Esophagus (tissue), 2 donors: ENCODE results near the gene ABTB2. TPM values are rescaled to one million over a fixed set of nuclear protein-coding genes. Genes with fewer than 3 reads are reported as not detected.
"Not testable (repeated sequence)": the region's sequence is repeated elsewhere in the genome, so short reads cannot be mapped to it uniquely, and the experiment has no call there.

ENCODE experiments used
- H3K27ac ChIP-seq, 2 donors: one replicate each; pipeline ENCODE4 v1.5.1; 2013; ENCODE audit warnings: low read depth in 2 of 2, mild to moderate bottlenecking in 2 of 2, inconsistent platforms in 1 of 2, low read length in 1 of 2, moderate library complexity in 1 of 2
- H3K27me3 ChIP-seq, 2 donors: one replicate each; pipeline ENCODE4 v1.6.1; 2013; ENCODE audit warnings: low read length in 2 of 2, control low read depth in 1 of 2, mild to moderate bottlenecking in 1 of 2; ENCODE audit not compliant: insufficient read depth in 2 of 2, control insufficient read depth in 1 of 2
- H3K36me3 ChIP-seq, 2 donors: one replicate each; pipeline ENCODE4 v1.6.1; 2013; ENCODE audit warnings: low read length in 1 of 2; ENCODE audit not compliant: control insufficient read depth in 2 of 2, insufficient read depth in 2 of 2
- H3K4me1 ChIP-seq, 2 donors: one replicate each; pipeline ENCODE4 v1.6.1; 2013; ENCODE audit warnings: low read length in 1 of 2; ENCODE audit not compliant: control insufficient read depth in 2 of 2, insufficient read depth in 2 of 2
- H3K4me3 ChIP-seq, 2 donors: one replicate each; pipeline ENCODE4 v1.5.1; 2013; ENCODE audit warnings: low read length in 2 of 2, mild to moderate bottlenecking in 2 of 2, low read depth in 1 of 2, moderate library complexity in 1 of 2
- H3K9me3 ChIP-seq, 2 donors: one replicate each; pipeline ENCODE4 v1.6.1; 2013; ENCODE audit warnings: mild to moderate bottlenecking in 2 of 2, low read depth in 1 of 2, low read length in 1 of 2, moderate library complexity in 1 of 2; ENCODE audit not compliant: control insufficient read depth in 2 of 2, insufficient read depth in 1 of 2
- WGBS, 2 donors: extraction: QIAGEN DNeasy Blood & Tissue Kit; methylation state at CpG; one replicate each; pipeline ENCODE4 v1.1.7; 2013; 5-methylcytosine and 5-hydroxymethylcytosine counted together
- polyA plus RNA-seq, 2 donors: library from polyadenylated mRNA; stranded (reverse); fragments of 200-250 nt; gene quantifications; one replicate each; pipeline ENCODE4 v1.2.3, GENCODE V29; 2013
- donor health status: healthy with polysubstance abuse.
- donor health status: Bipolar disorder and iron deficiency.

The ABTB2 gene
- polyA plus RNA-seq, 2 donors, result 3.2 to 4.3 TPM

DNA sequence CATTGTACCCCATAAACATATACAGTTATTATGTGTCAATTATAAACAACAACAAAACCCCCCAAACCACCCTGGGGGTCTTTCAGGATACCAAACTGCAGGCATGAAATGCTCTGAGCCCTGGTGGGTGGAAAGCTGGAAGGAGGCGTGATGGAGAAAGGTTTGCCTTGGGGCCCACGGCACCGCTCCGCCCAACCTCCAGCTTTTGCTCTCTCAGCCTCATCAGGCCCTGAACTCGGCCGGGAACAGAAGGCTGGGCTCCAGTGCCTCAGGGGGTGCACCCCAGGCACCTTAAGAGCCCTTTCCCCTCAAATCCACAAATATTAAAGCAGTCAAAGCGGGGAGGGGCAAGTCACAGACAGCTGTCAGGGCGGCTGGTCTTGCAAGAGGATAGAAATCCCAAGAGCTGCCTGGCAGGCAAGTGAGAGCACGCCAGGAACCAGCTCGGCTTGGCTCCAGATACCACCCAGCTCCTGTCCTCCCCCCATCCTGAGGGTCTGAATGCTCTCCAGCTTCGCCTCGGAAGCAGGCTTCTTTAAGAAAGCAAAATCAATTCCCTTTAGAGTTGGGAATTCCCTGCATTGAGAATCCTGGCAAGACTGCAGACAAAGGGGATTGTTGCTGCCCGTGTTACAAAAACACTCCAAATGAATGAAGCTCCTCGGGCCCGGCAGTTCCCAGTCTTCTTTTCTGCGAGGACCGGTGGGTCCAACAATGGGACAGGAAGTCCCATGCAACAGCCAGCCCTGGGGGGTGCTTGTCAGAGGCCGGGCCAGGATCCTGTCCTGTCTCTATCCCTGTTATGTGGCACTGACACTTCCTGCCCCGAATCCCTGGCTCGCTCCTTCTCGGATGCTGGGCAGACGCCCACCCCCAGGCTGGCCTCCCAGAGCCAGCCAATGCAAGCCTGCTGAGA is 171.6 kb downstream of the ABTB2 start:
- H3K27ac ChIP-seq, result no peak overlapping the region
- WGBS, 2 donors, result 38 to 50% methylated on average over 22 of the region's 22 CpGs

DNA sequence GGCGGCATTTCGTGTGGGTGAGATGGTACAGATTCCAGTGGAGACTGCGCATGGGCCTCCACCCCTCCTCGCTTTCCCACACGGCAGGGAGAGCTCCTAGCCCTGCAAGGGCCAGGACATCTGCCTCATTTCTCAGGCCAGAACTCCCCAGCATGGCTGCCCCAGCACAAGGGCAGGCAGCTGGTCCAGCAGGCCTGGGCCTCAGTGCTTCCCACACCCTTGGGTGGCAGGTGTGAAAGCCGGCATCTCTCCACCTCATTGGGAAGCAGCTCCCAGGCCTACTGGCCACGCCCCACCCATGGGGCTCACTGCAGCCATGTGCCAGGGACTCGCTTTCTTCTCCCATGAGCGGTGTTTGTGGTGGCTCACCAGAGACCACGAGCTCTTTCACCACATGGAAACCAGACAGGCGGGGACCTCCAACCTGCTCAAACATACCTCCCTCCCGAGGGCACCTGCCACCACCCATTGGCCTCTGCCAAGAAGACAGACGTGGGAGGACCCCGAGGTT is 173.2 kb downstream of the ABTB2 start:
- Histone ChIP-seq H3K27me3 (no peaks in the 10 kb centered on the region), H3K4me1 (no peaks in the 10 kb centered on the region), H3K36me3 (no peaks in the 10 kb centered on the region), H3K4me3 (no peak overlapping the region), H3K27ac (no peak overlapping the region), H3K9me3 (peaks cover 0 to 4% of the 10 kb centered on the region in 2 donors)
- WGBS, 2 donors, result 81 to 82% methylated on average over 14 of the region's 14 CpGs

More for the DNA sequence above, 171.6 kb downstream of the ABTB2 start:
- H3K27me3 ChIP-seq, result no peaks in the 10 kb centered on the region
- H3K36me3 ChIP-seq, result no peaks in the 10 kb centered on the region
- H3K9me3 ChIP-seq, result peaks cover 0 to 4% of the 10 kb centered on the region in 2 donors
- H3K4me1 ChIP-seq, result no peaks in the 10 kb centered on the region
- no peak overlapping the region for H3K4me3 ChIP-seq

GRCh38 chr11:34183848-34184391 is 173.9 kb downstream of the ABTB2 start:
- Histone ChIP-seq H3K36me3 (no peaks in the 10 kb centered on the region), H3K9me3 (peaks cover 0 to 4% of the 10 kb centered on the region in 2 donors), H3K27me3 (no peaks in the 10 kb centered on the region), H3K4me1 (no peaks in the 10 kb centered on the region), H3K27ac (no peak overlapping the region), H3K4me3 (no peak overlapping the region)
- WGBS, 2 donors, result 86 to 93% methylated on average over 9 of the region's 9 CpGs

DNA sequence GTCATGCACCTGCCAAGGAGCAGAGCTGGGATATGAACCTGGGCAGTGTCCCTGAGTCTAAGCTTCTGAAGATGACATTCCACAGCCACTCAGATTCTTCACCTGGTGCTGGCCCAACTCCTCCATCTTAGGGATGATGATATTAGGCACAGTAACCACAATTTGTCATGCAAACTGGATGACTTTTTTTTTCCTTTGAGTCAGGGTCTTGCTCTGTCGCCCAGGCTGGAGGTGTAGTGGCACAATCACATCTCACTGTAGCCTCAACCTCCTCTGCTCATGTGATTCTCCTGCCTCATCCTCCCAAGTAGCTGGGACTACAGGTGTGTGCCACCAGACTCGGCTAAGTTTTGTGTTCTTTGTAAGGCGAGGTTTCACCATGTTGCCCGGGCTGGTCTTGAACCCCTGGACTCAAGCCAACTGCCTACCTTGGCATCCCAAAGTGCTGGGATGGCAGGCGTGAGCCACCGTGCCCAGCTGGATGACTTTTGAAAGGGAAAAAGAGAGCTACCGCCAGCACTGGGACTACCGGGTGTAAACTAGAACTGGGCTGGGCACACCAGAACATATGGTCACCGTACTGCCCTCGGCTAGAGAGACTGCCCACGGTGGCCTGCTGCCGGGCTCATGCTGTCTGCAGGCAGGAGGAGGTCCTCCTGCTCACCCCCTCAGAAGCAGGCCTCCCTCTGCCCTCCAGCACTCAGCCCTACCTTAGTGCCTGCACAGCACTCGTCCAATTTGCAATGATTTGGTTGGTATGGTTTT is 174.7 kb downstream of the ABTB2 start:
- no peaks in the 10 kb centered on the region for H3K4me1 ChIP-seq
- H3K27ac ChIP-seq, result no peak overlapping the region
- H3K9me3 ChIP-seq, result peaks cover 0 to 4% of the 10 kb centered on the region in 2 donors
- WGBS, 2 donors, result 91 to 93% methylated on average over 13 of the region's 13 CpGs
- no peaks in the 10 kb centered on the region for H3K36me3 ChIP-seq
- H3K27me3 ChIP-seq, result no peaks in the 10 kb centered on the region
- no peak overlapping the region for H3K4me3 ChIP-seq

DNA sequence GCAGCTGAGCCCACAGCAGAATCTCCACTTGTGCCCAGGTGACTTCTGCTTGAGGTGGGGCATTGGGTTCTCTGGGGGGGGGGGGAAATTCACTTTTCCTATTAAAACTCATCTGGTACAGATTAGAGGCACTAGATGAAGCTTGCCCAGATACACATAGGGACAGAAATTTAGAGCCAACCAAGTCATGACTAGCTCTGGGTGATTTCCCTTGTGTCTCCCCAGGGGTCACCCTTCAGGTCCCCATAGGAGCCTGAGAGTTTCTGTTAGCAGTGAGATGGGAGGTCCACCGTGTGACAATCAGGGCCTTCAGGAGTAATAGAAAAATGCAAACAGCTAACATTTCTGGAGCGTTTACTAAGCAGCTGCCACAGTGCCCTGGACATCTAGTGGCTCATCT is 175.4 kb downstream of the ABTB2 start:
- Histone ChIP-seq H3K4me3 (no peak overlapping the region), H3K9me3 (peaks cover 0 to 4% of the 10 kb centered on the region in 2 donors), H3K27ac (no peak overlapping the region), H3K27me3 (no peaks in the 10 kb centered on the region), H3K36me3 (no peaks in the 10 kb centered on the region), H3K4me1 (no peaks in the 10 kb centered on the region)
- WGBS, 2 donors, result 89 to 92% methylated on average over 2 of the region's 2 CpGs

DNA sequence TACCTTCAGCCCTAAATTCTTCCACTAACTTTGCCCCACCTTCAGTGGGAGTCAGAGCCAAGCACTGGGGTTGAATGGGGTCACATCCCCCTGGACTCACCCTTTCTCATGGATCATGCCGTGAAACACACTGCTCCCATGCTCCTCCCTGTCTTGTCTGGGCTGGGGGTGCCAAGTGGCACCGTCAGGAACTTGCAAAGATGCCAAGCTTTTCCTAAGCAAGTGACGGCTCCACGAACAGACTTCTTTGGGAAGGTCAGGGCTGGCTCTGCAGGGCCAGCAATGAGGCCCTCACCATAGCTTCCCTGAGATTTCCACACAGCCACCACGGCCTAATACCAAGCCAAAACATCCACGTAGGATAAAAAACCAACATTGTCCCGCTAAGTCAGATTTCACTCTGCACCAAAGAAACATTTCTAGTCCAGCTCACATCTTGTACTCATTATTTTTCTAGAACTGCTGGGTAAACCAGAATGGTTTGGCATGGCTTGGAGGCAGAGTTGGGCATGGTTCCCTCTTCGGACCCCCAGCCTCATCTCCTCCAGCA is 175.9 kb downstream of the ABTB2 start:
- no peaks in the 10 kb centered on the region for H3K36me3 ChIP-seq
- H3K9me3 ChIP-seq, result peaks cover 0 to 4% of the 10 kb centered on the region in 2 donors
- WGBS, 2 donors, result 89 to 90% methylated on average over 8 of the region's 8 CpGs
- no peak overlapping the region for H3K27ac ChIP-seq
- H3K4me1 ChIP-seq, result no peaks in the 10 kb centered on the region
- no peaks in the 10 kb centered on the region for H3K27me3 ChIP-seq
- H3K4me3 ChIP-seq, result no peak overlapping the region

GRCh38 chr11:34181251-34181650 is 176.6 kb downstream of the ABTB2 start:
- no peak overlapping the region for H3K27ac ChIP-seq
- H3K36me3 ChIP-seq, result no peaks in the 10 kb centered on the region
- H3K27me3 ChIP-seq, result no peaks in the 10 kb centered on the region
- H3K4me3 ChIP-seq, result no peak overlapping the region
- WGBS, 2 donors, result 65 to 74% methylated on average over 5 of the region's 5 CpGs
- no peaks in the 10 kb centered on the region for H3K4me1 ChIP-seq
- H3K9me3 ChIP-seq, result peaks cover 0 to 4% of the 10 kb centered on the region in 2 donors

DNA sequence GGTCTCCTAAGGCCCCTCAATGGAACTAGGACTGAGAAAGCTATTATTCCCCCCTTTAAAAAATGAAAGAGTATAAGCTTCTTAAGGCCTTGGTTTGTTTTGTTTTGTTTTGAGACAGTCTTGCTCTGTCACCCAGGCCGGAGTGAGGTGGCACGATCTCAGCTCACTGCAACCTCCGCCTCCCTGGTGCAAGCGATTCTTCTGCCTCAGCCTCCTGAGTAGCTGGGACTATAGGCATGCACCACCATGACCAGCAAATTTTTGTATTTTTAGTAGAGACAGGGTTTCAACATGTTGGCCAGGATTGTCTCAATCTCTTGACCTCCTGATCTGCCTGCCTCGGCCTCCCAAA is 177.0 kb downstream of the ABTB2 start:
- 81 to 89% methylated on average over 5 of the region's 5 CpGs for WGBS, 2 donors
- not testable (repeated sequence) for H3K4me3 ChIP-seq, H3K4me1 ChIP-seq, H3K9me3 ChIP-seq, H3K27me3 ChIP-seq, H3K36me3 ChIP-seq, H3K27ac ChIP-seq

- Histone ChIP-seq H3K4me3 (no peak overlapping the region), H3K27ac (no peak overlapping the region), H3K36me3 (no peaks in the 10 kb centered on the region), H3K27me3 (no peaks in the 10 kb centered on the region), H3K9me3 (peaks cover 0 to 4% of the 10 kb centered on the region in 2 donors), H3K4me1 (no peaks in the 10 kb centered on the region)
- WGBS, 2 donors, result 67 to 69% methylated on average over 6 of the region's 6 CpGs
These were observed 177.6 kb downstream of the ABTB2 start for GRCh38 chr11:34180040-34180813.
